HCT116 (cell line): ENCODE results near the gene LRRIQ1. TPM values are rescaled to one million over a fixed set of nuclear protein-coding genes. Genes with fewer than 3 reads are reported as not detected.

ENCODE experiments used
- ATAC-seq: fragments of 200-7000 bp; cut with Tn5 transposase; 2 replicates; pipeline ENCODE4 v1.9.1; 2020; ENCODE audit warnings: mild to moderate bottlenecking, moderate library complexity
- BruUV-seq: library from RNA; stranded (reverse); fragments of 400-500 nt; replicated peaks from 2 replicates; lab custom pipeline; 2021; lab: Mats Ljungman, UMichigan
- CTCF ChIA-PET: fragments of 300-600 bp; sonication (Branson Sonifier 250); formaldehyde crosslinking; loops from one replicate; lab custom pipeline; 2021; ENCODE audit warnings: antibody characterized with exemption; lab: Charles Lee
- POLR2A ChIA-PET: fragments of 300-600, 350-600 bp; sonication (Branson Sonifier 250); formaldehyde crosslinking; loops from one replicate; lab custom pipeline; 2021; ENCODE audit warnings: antibody characterized with exemption; lab: Charles Lee
- RAD21 ChIA-PET, 2 experiments: fragments of 300-600 bp; sonication (Branson Sonifier 250); formaldehyde crosslinking; loops; one replicate each; lab custom pipeline; 2023; ENCODE audit warnings: low total read pairs in 2 of 2; ENCODE audit not compliant: uncharacterized antibody in 2 of 2, unreplicated experiment in 2 of 2, low non-redundant PET in 1 of 2; lab: Charles Lee
- DNase-seq: peaks from one replicate; pipeline ENCODE4 v3.0.0-alpha.2; 2010; ENCODE audit warnings: low read depth, low spot score
- H2AFZ ChIP-seq: fragments of 200-600 bp; shearing (Covaris generic), sonication (generic); 2 replicates; pipeline ENCODE4 v1.6.1; 2017; ENCODE audit warnings: low read depth, mixed run types, mixed read lengths, antibody characterized with exemption, low read length; ENCODE audit not compliant: poor library complexity, severe bottlenecking
- H3K27ac ChIP-seq: 2 replicates; pipeline ENCODE4 v1.5.1; 2012; ENCODE audit warnings: low read depth, low read length
- H3K27me3 ChIP-seq: fragments of 200-600 bp; sonication (generic); 2 replicates; pipeline ENCODE4 v1.6.1; 2016; ENCODE audit warnings: mixed run types, low read length, mixed read lengths; ENCODE audit not compliant: insufficient read depth
- H3K36me3 ChIP-seq, 2 experiments: fragments of 200-500 bp in 1 of 2; fragments of 200-600 bp in 1 of 2; sonication (Bioruptor generic) in 1 of 2; sonication (generic) in 1 of 2; 2 replicates each; pipeline versions ENCODE4 v1.5.1 to v1.6.1; 2014 to 2016; ENCODE audit warnings: low read length in 2 of 2, inconsistent platforms in 1 of 2, mixed read lengths in 1 of 2, mixed run types in 1 of 2; ENCODE audit not compliant: insufficient read depth in 2 of 2, control insufficient read depth in 1 of 2
- H3K4me1 ChIP-seq, 2 experiments: fragments of 200-600 bp in 1 of 2; sonication (generic) in 1 of 2; 2 replicates each; pipeline versions ENCODE4 v1.5.1 to v1.6.1; 2012 to 2017; ENCODE audit warnings: low read length in 2 of 2, inconsistent platforms in 1 of 2, mild to moderate bottlenecking in 1 of 2, mixed read lengths in 1 of 2, mixed run types in 1 of 2, moderate library complexity in 1 of 2; ENCODE audit not compliant: insufficient read depth in 2 of 2, control insufficient read depth in 1 of 2
- H3K4me2 ChIP-seq: fragments of 200-600 bp; sonication (generic); 2 replicates; pipeline ENCODE4 v1.6.1; 2017; ENCODE audit warnings: mixed run types, low read length, mixed read lengths
- H3K4me3 ChIP-seq, 2 experiments: fragments of 200-600 bp in 1 of 2; sonication (generic) in 1 of 2; replicated peaks in 1 of 2; 2 replicates each; pipeline ENCODE4 v1.5.1; 2011 to 2016; ENCODE audit warnings: low read length in 2 of 2, control low read depth in 1 of 2, low read depth in 1 of 2, mild to moderate bottlenecking in 1 of 2, mixed read lengths in 1 of 2, mixed run types in 1 of 2
- H3K79me2 ChIP-seq: fragments of 200-600 bp; sonication (generic); 2 replicates; pipeline ENCODE4 v1.6.1; 2017; ENCODE audit warnings: mild to moderate bottlenecking, mixed run types, low read length, moderate library complexity, mixed read lengths; ENCODE audit not compliant: insufficient read depth
- H3K9ac ChIP-seq: fragments of 200-600 bp; sonication (generic); 2 replicates; pipeline ENCODE4 v1.6.1; 2016; ENCODE audit warnings: low read length, mixed read lengths
- H3K9me2 ChIP-seq: fragments of 200-600 bp; sonication (generic), shearing (Covaris generic); 2 replicates; pipeline ENCODE4 v1.6.1; 2017; ENCODE audit warnings: mixed run types, mild to moderate bottlenecking, moderate library complexity; ENCODE audit not compliant: insufficient read depth
- H3K9me3 ChIP-seq, 2 experiments: fragments of 200-500 bp in 1 of 2; fragments of 200-600 bp in 1 of 2; sonication (Bioruptor generic) in 1 of 2; sonication (generic) in 1 of 2; 2 replicates each; pipeline ENCODE4 v1.6.1; 2014 to 2017; ENCODE audit warnings: low read length in 2 of 2, mixed read lengths in 2 of 2, inconsistent platforms in 1 of 2, low read depth in 1 of 2, mild to moderate bottlenecking in 1 of 2, mixed run types in 1 of 2, moderate library complexity in 1 of 2; ENCODE audit not compliant: control insufficient read depth in 1 of 2, insufficient read depth in 1 of 2
- H4K20me1 ChIP-seq: fragments of 200-600 bp; sonication (generic), shearing (Covaris generic); 2 replicates; pipeline ENCODE4 v1.6.1; 2017; ENCODE audit warnings: mixed run types, mild to moderate bottlenecking, moderate library complexity; ENCODE audit not compliant: insufficient read depth
- CBX3 ChIP-seq: IDR thresholded peaks from 2 replicates; pipeline ENCODE4 v1.6.1; 2012; ENCODE audit warnings: low read depth
- CEBPB ChIP-seq: IDR thresholded peaks from 2 replicates; pipeline ENCODE4 v1.6.1; 2012; ENCODE audit warnings: low read depth
- EGR1 ChIP-seq: IDR thresholded peaks from 2 replicates; pipeline ENCODE4 v1.6.1; 2012; ENCODE audit warnings: low read depth
- ELF1 ChIP-seq: IDR thresholded peaks from 2 replicates; pipeline ENCODE4 v1.6.1; 2012; ENCODE audit warnings: low read depth, borderline replicate concordance
- EZH2 ChIP-seq: fragments of 200-600 bp; sonication (generic); IDR thresholded peaks from 2 replicates; pipeline ENCODE4 v1.6.1; 2017; ENCODE audit warnings: antibody characterized with exemption, mixed run types
- EZH2phosphoT487 ChIP-seq: fragments of 200-600 bp; IDR thresholded peaks from 2 replicates; pipeline ENCODE4 v1.6.1; 2018; ENCODE audit warnings: antibody characterized with exemption, borderline replicate concordance
- POLR2A ChIP-seq: IDR thresholded peaks from 2 replicates; pipeline ENCODE4 v1.7.0; 2011; ENCODE audit warnings: borderline replicate concordance; ENCODE audit not compliant: insufficient read depth, insufficient read length; ENCODE audit errors: extremely low read depth
- POLR2AphosphoS5 ChIP-seq: IDR thresholded peaks from 2 replicates; pipeline ENCODE4 v1.6.1; 2011; ENCODE audit warnings: mild to moderate bottlenecking, low read depth, low read length, moderate library complexity
- RAD21 ChIP-seq: IDR thresholded peaks from 2 replicates; pipeline ENCODE4 v1.6.1; 2012; ENCODE audit warnings: low read depth, mild to moderate bottlenecking
- SIN3A ChIP-seq: IDR thresholded peaks from 2 replicates; pipeline ENCODE4 v1.6.1; 2012; ENCODE audit warnings: low read depth
- SRF ChIP-seq: IDR thresholded peaks from 2 replicates; pipeline ENCODE4 v1.6.1; 2012; ENCODE audit warnings: low read depth
- TCF7L2 ChIP-seq: IDR thresholded peaks from 2 replicates; pipeline ENCODE4 v1.7.0; 2011; ENCODE audit warnings: borderline replicate concordance, inconsistent platforms; ENCODE audit not compliant: insufficient read depth, insufficient read length; ENCODE audit errors: extremely low read depth
- ZFX ChIP-seq: fragments of 450-650 bp; IDR thresholded peaks from 2 replicates; pipeline ENCODE4 v1.6.1; 2017
- intact Hi-C: fragments of 100-400 bp; cut with micrococcal nuclease; formaldehyde crosslinking; loops from 2 replicates; pipeline ENCODE4 v1.10.0; 2022
- total RNA-seq: library from RNA; stranded (reverse); gene quantifications from one replicate; pipeline ENCODE4 v1.2.1, GENCODE V29; 2021; ENCODE audit not compliant: unreplicated experiment
- TF ChIP-seq, protein P1 (sequence below): IDR thresholded peaks from 2 replicates; pipeline ENCODE4 v1.6.1; 2011; ENCODE audit warnings: mild to moderate bottlenecking, low read length, moderate library complexity; ENCODE audit not compliant: insufficient replicate concordance; ENCODE audit errors: extremely low read depth
- TF ChIP-seq, protein P2 (sequence below): IDR thresholded peaks from 2 replicates; pipeline ENCODE4 v1.6.1; 2012

Gene LRRIQ1
- total RNA-seq, 1 experiment from 2014 or later: 0.89 TPM

DNA sequence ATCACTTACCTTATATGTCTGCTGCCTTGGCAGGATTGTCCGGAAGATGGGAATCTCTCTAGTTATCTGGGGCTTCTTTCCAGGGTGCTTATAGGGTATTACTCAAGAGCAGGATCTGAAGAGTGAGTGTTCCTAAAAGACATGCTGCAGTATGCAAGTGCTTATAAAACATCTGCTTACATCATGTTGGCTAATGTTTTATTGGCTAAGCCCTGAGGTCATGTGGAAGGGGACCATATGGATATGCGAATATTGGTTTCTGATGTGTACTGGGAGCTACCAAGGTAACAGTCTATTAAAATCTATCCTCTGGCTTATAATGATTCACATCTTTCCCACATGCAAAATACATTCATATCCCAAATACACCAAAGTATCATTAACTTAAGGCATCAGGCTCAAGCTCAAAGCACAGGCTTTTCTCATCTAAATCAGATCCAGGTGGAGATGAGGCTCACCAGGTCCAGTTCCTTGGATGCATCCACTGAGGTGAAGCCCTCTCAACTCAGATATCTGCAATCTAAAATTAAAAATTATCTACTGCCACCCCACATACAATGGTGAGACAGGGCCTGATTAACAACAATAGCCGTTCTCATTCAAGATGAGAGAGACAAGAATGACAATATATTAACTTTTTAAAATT lies 29.8 kb downstream of the LRRIQ1 start:
- Histone ChIP-seq H3K79me2 (no peaks in the 10 kb centered on the region), H3K4me3 (no peak overlapping the region), H3K27ac (no peak overlapping the region), H3K9ac (no peak overlapping the region), H3K36me3 (no peaks in the 10 kb centered on the region), H3K4me1 (no peaks in the 10 kb centered on the region), H3K4me2 (no peak overlapping the region), H3K27me3 (no peaks in the 10 kb centered on the region), H2AFZ (no peak overlapping the region), H3K9me3 (no peaks in the 10 kb centered on the region), H3K9me2 (no peaks in the 10 kb centered on the region), H4K20me1 (no peaks in the 10 kb centered on the region; the same call in 1 of the 2 replicates)
- RAD21 ChIA-PET: no interaction called here
- CTCF ChIA-PET: interaction anchor here (1.2 kb wide), 1 partner anchor 12 kb away, joined by 4 read pairs; no protein-coding TSS in a partner anchor
- BruUV-seq: no TSS peak
- DNase-seq (no peak), ATAC-seq (no peak)
- TF ChIP-seq EZH2 (no peak), CEBPB (no peak), TCF7L2 (no peak), SIN3A (no peak), EGR1 (no peak)
- POLR2A ChIA-PET: no interaction called here
- intact Hi-C loops: no loop called here

DNA sequence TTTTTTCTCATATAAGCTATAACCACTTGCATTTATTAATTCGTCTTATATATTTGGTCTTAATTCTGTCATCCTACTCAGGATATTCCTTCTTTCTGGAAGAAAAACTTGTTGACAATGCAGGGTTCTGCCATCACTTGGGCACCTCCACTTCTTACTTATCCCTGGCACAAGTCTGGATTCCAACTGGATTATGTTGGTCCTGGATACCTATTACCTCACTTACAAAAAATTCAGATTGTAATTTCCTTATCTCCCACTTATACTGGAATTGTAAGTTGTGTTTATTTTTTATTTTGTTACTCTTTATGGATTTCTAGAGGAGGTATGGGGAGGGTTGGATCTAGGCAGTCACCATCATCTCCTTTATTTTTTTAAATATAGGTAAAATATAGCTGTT lies 36.7 kb downstream of the LRRIQ1 start:
- ChIA-PET POLR2A (no interaction called here), RAD21 (no interaction called here), CTCF (no interaction called here)
- DNase-seq (no peak), ATAC-seq (no peak)
- no peak overlapping the region for H3K4me2 ChIP-seq
- H3K27me3 ChIP-seq: no peaks in the 10 kb centered on the region
- BruUV-seq: no TSS peak
- no peaks in the 10 kb centered on the region; the same call in 1 of the 2 replicates for H4K20me1 ChIP-seq
- no peak overlapping the region for H3K27ac ChIP-seq
- no peaks in the 10 kb centered on the region for H3K9me3 ChIP-seq
- peaks cover 0 to 5% of the 10 kb centered on the region in 2 experiments; a peak in 1 of 4 replicates for H3K4me1 ChIP-seq
- no peaks in the 10 kb centered on the region for H3K79me2 ChIP-seq
- no peaks in the 10 kb centered on the region for H3K36me3 ChIP-seq
- no peaks in the 10 kb centered on the region for H3K9me2 ChIP-seq
- no peak overlapping the region for H2AFZ ChIP-seq
- intact Hi-C loops: no loop called here
- no peak overlapping the region for H3K4me3 ChIP-seq
- no peak overlapping the region for H3K9ac ChIP-seq
- TF ChIP-seq ELF1 (no peak), POLR2AphosphoS5 (no peak), SIN3A (no peak), EZH2 (no peak), RAD21 (no peak), SRF (no peak), EGR1 (no peak), EZH2phosphoT487 (no peak), TCF7L2 (no peak), ZFX (no peak), POLR2A (no peak), CBX3 (no peak), CEBPB (no peak)
- TF ChIP-seq, protein P1, sequence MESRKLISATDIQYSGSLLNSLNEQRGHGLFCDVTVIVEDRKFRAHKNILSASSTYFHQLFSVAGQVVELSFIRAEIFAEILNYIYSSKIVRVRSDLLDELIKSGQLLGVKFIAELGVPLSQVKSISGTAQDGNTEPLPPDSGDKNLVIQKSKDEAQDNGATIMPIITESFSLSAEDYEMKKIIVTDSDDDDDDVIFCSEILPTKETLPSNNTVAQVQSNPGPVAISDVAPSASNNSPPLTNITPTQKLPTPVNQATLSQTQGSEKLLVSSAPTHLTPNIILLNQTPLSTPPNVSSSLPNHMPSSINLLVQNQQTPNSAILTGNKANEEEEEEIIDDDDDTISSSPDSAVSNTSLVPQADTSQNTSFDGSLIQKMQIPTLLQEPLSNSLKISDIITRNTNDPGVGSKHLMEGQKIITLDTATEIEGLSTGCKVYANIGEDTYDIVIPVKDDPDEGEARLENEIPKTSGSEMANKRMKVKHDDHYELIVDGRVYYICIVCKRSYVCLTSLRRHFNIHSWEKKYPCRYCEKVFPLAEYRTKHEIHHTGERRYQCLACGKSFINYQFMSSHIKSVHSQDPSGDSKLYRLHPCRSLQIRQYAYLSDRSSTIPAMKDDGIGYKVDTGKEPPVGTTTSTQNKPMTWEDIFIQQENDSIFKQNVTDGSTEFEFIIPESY: no peak
- TF ChIP-seq, protein P2, sequence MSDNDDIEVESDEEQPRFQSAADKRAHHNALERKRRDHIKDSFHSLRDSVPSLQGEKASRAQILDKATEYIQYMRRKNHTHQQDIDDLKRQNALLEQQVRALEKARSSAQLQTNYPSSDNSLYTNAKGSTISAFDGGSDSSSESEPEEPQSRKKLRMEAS: no peak
